B cell (primary cell): ENCODE measurements around the gene ZDHHC17. TPM values are rescaled to one million over a fixed set of nuclear protein-coding genes. Genes with fewer than 3 reads are reported as not detected.

Source experiments
- ATAC-seq: fragments of 200-7000 bp; cut with Tn5 transposase; one replicate; pipeline ENCODE4 v1.10.0; 2021; ENCODE audit warnings: low read depth, mild to moderate bottlenecking, moderate number of reproducible peaks, moderate library complexity
- CTCF ChIA-PET: fragments of 350-600 bp; sonication (Branson Sonifier 250); formaldehyde crosslinking; loops from one replicate; lab custom pipeline; 2021; ENCODE audit warnings: antibody characterized with exemption, inconsistent platforms; lab: Charles Lee
- POLR2A ChIA-PET: fragments of 350-600 bp; sonication (Branson Sonifier 250); formaldehyde crosslinking; loops from one replicate; lab custom pipeline; 2021; ENCODE audit warnings: antibody characterized with exemption; lab: Charles Lee
- DNase-seq: peaks from one replicate; pipeline ENCODE4 v3.0.0; 2013
- H2AFZ ChIP-seq: 2 replicates; pipeline ENCODE4 v1.6.1; 2012; ENCODE audit warnings: mild to moderate bottlenecking, low read depth, low read length; ENCODE audit not compliant: insufficient read depth, poor library complexity, severe bottlenecking
- H3K27ac ChIP-seq, 2 donors: 1 replicate in 1 of 2; 2 replicates in 1 of 2; pipeline ENCODE4 v1.5.1; 2012 to 2013; ENCODE audit warnings: low read length in 2 of 2, mild to moderate bottlenecking in 2 of 2, moderate library complexity in 1 of 2
- H3K27me3 ChIP-seq, 4 experiments: fragments of 200-600 bp in 1 of 4; sonication (generic) in 1 of 4; replicated peaks in 1 of 4; 1 replicate in 2 of 4; 2 replicates in 2 of 4; pipeline versions ENCODE4 v1.6.1 to v1.7.0; 2013 to 2016; ENCODE audit warnings: low read length in 3 of 4, mild to moderate bottlenecking in 2 of 4, mixed read lengths in 1 of 4, moderate library complexity in 1 of 4; ENCODE audit not compliant: insufficient read depth in 4 of 4, control insufficient read depth in 3 of 4; ENCODE audit errors: control extremely low read depth in 1 of 4
- H3K36me3 ChIP-seq, 2 experiments: replicated peaks in 1 of 2; 1 replicate in 1 of 2; 2 replicates in 1 of 2; pipeline versions ENCODE4 v1.6.1 to v1.7.1; 2013; ENCODE audit warnings: low read length in 1 of 2; ENCODE audit not compliant: insufficient read depth in 2 of 2, control insufficient read depth in 1 of 2; ENCODE audit errors: control extremely low read depth in 1 of 2, extremely low read depth in 1 of 2
- H3K4me1 ChIP-seq, 2 donors: fragments of 200-600 bp in 1 of 2; sonication (generic) in 1 of 2; 1 replicate in 1 of 2; 2 replicates in 1 of 2; pipeline versions ENCODE4 v1.5.1 to v1.6.1; 2013 to 2017; ENCODE audit warnings: low read length in 2 of 2; ENCODE audit not compliant: control insufficient read depth in 2 of 2, insufficient read depth in 2 of 2
- H3K4me2 ChIP-seq: replicated peaks from 2 replicates; pipeline ENCODE3; 2012; ENCODE audit warnings: mild to moderate bottlenecking, low read depth, low read length; ENCODE audit not compliant: poor library complexity, severe bottlenecking
- H3K4me3 ChIP-seq, 5 experiments: fragments of 200-600 bp in 1 of 5; sonication (generic) in 1 of 5; 1 replicate in 3 of 5; 2 replicates in 2 of 5; pipeline versions ENCODE4 v1.5.1 to v1.7.0; 2011 to 2016; ENCODE audit warnings: low read length in 4 of 5, mild to moderate bottlenecking in 4 of 5, low read depth in 2 of 5, control low read depth in 1 of 5, moderate library complexity in 1 of 5; ENCODE audit not compliant: insufficient read depth in 1 of 5; ENCODE audit errors: control extremely low read depth in 1 of 5, extremely low read depth in 1 of 5
- H3K79me2 ChIP-seq: fragments of 200-600 bp; sonication (generic); one replicate; pipeline ENCODE4 v1.6.0; 2016; ENCODE audit warnings: low read length; ENCODE audit not compliant: control insufficient read depth, insufficient read depth
- H3K9ac ChIP-seq: fragments of 200-600 bp; sonication (generic); 2 replicates; pipeline ENCODE4 v1.6.1; 2017; ENCODE audit warnings: mild to moderate bottlenecking, low read length, moderate library complexity
- H3K9me3 ChIP-seq, 3 donors: one replicate each; pipeline versions ENCODE4 v1.6.1 to v1.7.1; 2013; ENCODE audit warnings: low read length in 2 of 3; ENCODE audit not compliant: control insufficient read depth in 2 of 3, insufficient read depth in 1 of 3; ENCODE audit errors: control extremely low read depth in 1 of 3
- H4K20me1 ChIP-seq: 2 replicates; pipeline ENCODE4 v1.6.0; 2012; ENCODE audit warnings: mild to moderate bottlenecking, low read length; ENCODE audit not compliant: insufficient read depth, control insufficient read depth, poor library complexity, severe bottlenecking
- H3K27ac Mint-ChIP-seq: one replicate; pipeline ENCODE4 v1.8.0; 2021; ENCODE audit warnings: mixed read lengths
- H3K27me3 Mint-ChIP-seq: one replicate; pipeline ENCODE4 v1.8.0; 2021; ENCODE audit warnings: mixed read lengths
- H3K4me1 Mint-ChIP-seq: one replicate; pipeline ENCODE4 v1.8.0; 2021; ENCODE audit warnings: mixed read lengths
- H3K4me3 Mint-ChIP-seq: one replicate; pipeline ENCODE4 v1.8.0; 2021; ENCODE audit warnings: mixed read lengths
- H3K9me3 Mint-ChIP-seq: one replicate; pipeline ENCODE4 v1.8.0; 2022; ENCODE audit warnings: mixed read lengths; ENCODE audit not compliant: insufficient read depth
- CTCF ChIP-seq: fragments of 200-600 bp; IDR thresholded peaks from one replicate; pipeline ENCODE4 v1.8.0; 2022; ENCODE audit warnings: antibody characterized with exemption, mild to moderate bottlenecking
- EZH2 ChIP-seq: IDR thresholded peaks from 2 replicates; pipeline ENCODE4 v1.6.1; 2012; ENCODE audit warnings: borderline replicate concordance, low read depth, mild to moderate bottlenecking, moderate library complexity, low read length; ENCODE audit not compliant: insufficient read depth, poor library complexity, severe bottlenecking
- WGBS: methylation state at CpG from one replicate; pipeline ENCODE4 v1.1.5; 2013; ENCODE audit warnings: missing lambda C conversion rate; ENCODE audit not compliant: insufficient coverage; 5-methylcytosine and 5-hydroxymethylcytosine counted together
- intact Hi-C: fragments of 100-400 bp; cut with micrococcal nuclease; formaldehyde crosslinking; loops from one replicate; pipeline ENCODE4 v1.10.0; 2022
- polyA plus RNA-seq: library from polyadenylated mRNA; depleted of rRNA; stranded (reverse); fragments of >200 nt; gene quantifications from 2 replicates; pipeline ENCODE4 v1.2.3, GENCODE V29; 2012
- total RNA-seq, 2 donors: library from RNA; stranded (reverse); fragments of 120-200 nt in 1 of 2; gene quantifications; 1 replicate in 1 of 2; 2 replicates in 1 of 2; pipeline versions ENCODE4 v1.2.3 to v1.2.4, GENCODE V29; 2013 to 2022

ZDHHC17 gene
- total and polyA plus RNA-seq, 2 donors (not counting 1 experiment from before 2014, with no cell fraction given): 26.1 to 75.0 TPM

GRCh38 chr12:76866151-76866567 lies 102.2 kb downstream of the ZDHHC17 start:
- Mint-ChIP-seq H3K27me3 (peaks cover 13% of the 10 kb centered on the region), H3K27ac (no peak overlapping the region), H3K9me3 (no peaks in the 10 kb centered on the region), H3K4me1 (no peaks in the 10 kb centered on the region), H3K4me3 (no peak overlapping the region)
- H2AFZ ChIP-seq: no peak overlapping the region
- H3K27me3 ChIP-seq: peaks cover 0 to 3% (median 0%) of the 10 kb centered on the region in 4 experiments
- no peak overlapping the region for H3K9ac ChIP-seq
- no peak for ATAC-seq
- ChIA-PET POLR2A (no interaction called here), CTCF (no interaction called here)
- no peak overlapping the region for H3K27ac ChIP-seq
- no peaks in the 10 kb centered on the region for H4K20me1 ChIP-seq
- no peaks in the 10 kb centered on the region for H3K36me3 ChIP-seq
- no peaks in the 10 kb centered on the region for H3K9me3 ChIP-seq
- WGBS: 58% methylated on average over 4 of the region's 8 CpGs
- intact Hi-C loops: no loop called here
- H3K4me3 ChIP-seq: no peak overlapping the region
- H3K4me1 ChIP-seq: peaks cover 0 to 4% of the 10 kb centered on the region in 2 donors
- H3K4me2 ChIP-seq: no peak overlapping the region
- TF ChIP-seq EZH2 (no peak), CTCF (no peak)
- DNase-seq: no peak
- no peaks in the 10 kb centered on the region for H3K79me2 ChIP-seq

GRCh38 chr12:76866726-76867125 lies 102.8 kb downstream of the ZDHHC17 start:
- no peak overlapping the region for H2AFZ ChIP-seq
- H3K36me3 ChIP-seq: no peaks in the 10 kb centered on the region
- H4K20me1 ChIP-seq: no peaks in the 10 kb centered on the region
- ChIA-PET POLR2A (no interaction called here), CTCF (no interaction called here)
- no peaks in the 10 kb centered on the region for H3K9me3 ChIP-seq
- H3K79me2 ChIP-seq: no peaks in the 10 kb centered on the region
- peaks cover 0 to 3% (median 0%) of the 10 kb centered on the region in 4 experiments for H3K27me3 ChIP-seq
- H3K4me2 ChIP-seq: no peak overlapping the region
- peaks cover 13% of the 10 kb centered on the region for H3K27me3 Mint-ChIP-seq
- WGBS: 62% methylated on average over 6 of the region's 8 CpGs
- no peak overlapping the region for H3K9ac ChIP-seq
- no peak for TF ChIP-seq CTCF
- no peak for TF ChIP-seq EZH2
- no peaks in the 10 kb centered on the region for H3K4me1 Mint-ChIP-seq
- H3K27ac Mint-ChIP-seq: no peak overlapping the region
- no peaks in the 10 kb centered on the region for H3K9me3 Mint-ChIP-seq
- ATAC-seq: no peak
- H3K4me3 ChIP-seq: no peak overlapping the region
- H3K4me3 Mint-ChIP-seq: no peak overlapping the region
- no peak for DNase-seq
- H3K4me1 ChIP-seq: peaks cover 0 to 4% of the 10 kb centered on the region in 2 donors
- H3K27ac ChIP-seq: no peak overlapping the region
- intact Hi-C loops: no loop called here
